Gastrocnemius medialis (tissue), 4 donors: ENCODE measurements around the gene PGLYRP2. TPM values are rescaled to one million over a fixed set of nuclear protein-coding genes. Genes with fewer than 3 reads are reported as not detected.

ENCODE experiments used
- ATAC-seq, 2 donors: fragments of 150-250 bp; one replicate each; pipeline ENCODE4 v1.9.1; 2016
- DNase-seq, 2 donors: peaks; one replicate each; pipeline ENCODE4 v3.0.0-alpha.2; 2019
- H3K27ac ChIP-seq, 4 donors: fragments of 200-600 bp; sonication (generic); 1 replicate in 1 of 4; 2 replicates in 3 of 4; pipeline ENCODE4 v1.5.1; 2016 to 2018; ENCODE audit warnings: mild to moderate bottlenecking in 2 of 4, moderate library complexity in 1 of 4
- H3K27me3 ChIP-seq, 3 donors: fragments of 200-600 bp; sonication (generic) in 2 of 3; 1 replicate in 1 of 3; 2 replicates in 2 of 3; pipeline versions ENCODE4 v1.5.1 to v1.6.0; 2016 to 2019; ENCODE audit warnings: mild to moderate bottlenecking in 1 of 3, moderate library complexity in 1 of 3
- H3K36me3 ChIP-seq, 2 donors: fragments of 200-600 bp; sonication (generic) in 1 of 2; one replicate each; pipeline ENCODE4 v1.5.1; 2017 to 2018
- H3K4me1 ChIP-seq, 2 donors: fragments of 200-600 bp; sonication (generic) in 1 of 2; one replicate each; pipeline ENCODE4 v1.5.1; 2016 to 2017; ENCODE audit warnings: mild to moderate bottlenecking in 2 of 2
- H3K4me3 ChIP-seq, 4 donors: fragments of 200-600 bp; sonication (generic) in 3 of 4; 1 replicate in 1 of 4; 2 replicates in 3 of 4; pipeline ENCODE4 v1.5.1; 2016 to 2019; ENCODE audit warnings: mild to moderate bottlenecking in 2 of 4
- H3K9me3 ChIP-seq, 3 donors: fragments of 200-600 bp; sonication (generic) in 2 of 3; 1 replicate in 1 of 3; 2 replicates in 2 of 3; pipeline ENCODE4 v1.5.1; 2016 to 2019
- CTCF ChIP-seq, 5 experiments: fragments of 450-650 bp in 3 of 5; fragments of 200-600 bp in 2 of 5; sonication (generic) in 2 of 5; IDR thresholded peaks in 4 of 5; conservative IDR thresholded peaks in 1 of 5; 1 replicate in 4 of 5; 2 replicates in 1 of 5; pipeline ENCODE4 v1.5.1; 2016 to 2019; ENCODE audit warnings: antibody characterized with exemption in 5 of 5, mild to moderate bottlenecking in 3 of 5, moderate library complexity in 3 of 5
- POLR2A ChIP-seq, 2 donors: fragments of 450-650 bp; IDR thresholded peaks; one replicate each; pipeline ENCODE4 v1.6.1; 2017; ENCODE audit warnings: antibody characterized with exemption in 2 of 2, mild to moderate bottlenecking in 2 of 2, moderate library complexity in 2 of 2
- in situ Hi-C, 4 donors: fragments of 200-750 bp; cut with MboI; loops; one replicate each; pipeline versions ENCODE4 v1.15.0 to v1.8.0; 2017; ENCODE audit warnings: low sequenced_read_pairs in 4 of 4
- intact Hi-C: fragments of 100-400 bp; cut with DNase I; formaldehyde crosslinking; loops from one replicate; pipeline ENCODE4 v1.15.1; 2023; ENCODE audit warnings: low total_unique reads
- total RNA-seq, 4 donors: library from RNA; depleted of rRNA; stranded (reverse); fragments of >200 nt; gene quantifications; one replicate each; pipeline versions ENCODE4 v1.1.0 to v1.2.3, GENCODE V29; 2016

Gene PGLYRP2
- total RNA-seq, 4 donors from 2014 or later = not detected

GRCh38 chr19:15469513-15470297 lies 9.6 kb downstream of the PGLYRP2 start:
- TF ChIP-seq POLR2A (IDR thresholded peaks at IDR 0.05) (no peak), CTCF (IDR thresholded peaks at IDR 0.05 in 4 of 5, conservative IDR thresholded peaks at IDR 0.05 in 1 of 5) (no peak)
- in situ Hi-C loops (loop anchor here in 3 of 4 donors (10.0 to 25.0 kb wide), 2 partner anchors 85 to 93 kb away; no protein-coding TSS in a partner anchor), intact Hi-C loops (no loop called here)
- no peaks in the 10 kb centered on the region for H3K9me3 ChIP-seq
- peak overlapping the region in 3 of 4 donors; percentile 33 to 42 (median 40) for H3K4me3 ChIP-seq
- no peaks in the 10 kb centered on the region for H3K4me1 ChIP-seq
- peak in 1 of 2 donors; percentile 33 for ATAC-seq
- peaks cover 32 to 38% (median 36%) of the 10 kb centered on the region in 3 donors for H3K27me3 ChIP-seq
- no peak for DNase-seq
- H3K36me3 ChIP-seq = no peaks in the 10 kb centered on the region
- no peak overlapping the region for H3K27ac ChIP-seq

- in situ Hi-C loops (loop anchor here in 2 of 4 donors (10.0 to 25.0 kb wide), 2 partner anchors 86 to 93 kb away; no protein-coding TSS in a partner anchor), intact Hi-C loops (no loop called here)
- Histone ChIP-seq H3K36me3 (no peaks in the 10 kb centered on the region), H3K4me3 (no peak overlapping the region), H3K9me3 (no peaks in the 10 kb centered on the region), H3K27ac (no peak overlapping the region), H3K4me1 (no peaks in the 10 kb centered on the region), H3K27me3 (peaks cover 35 to 44% (median 38%) of the 10 kb centered on the region in 3 donors)
- DNase-seq (no peak), ATAC-seq (no peak)
- TF ChIP-seq CTCF (IDR thresholded peaks at IDR 0.05 in 4 of 5, conservative IDR thresholded peaks at IDR 0.05 in 1 of 5) (no peak), POLR2A (IDR thresholded peaks at IDR 0.05) (no peak)
Observed at GRCh38 chr19:15468675-15469512, 10.4 kb downstream of the PGLYRP2 start.

- Histone ChIP-seq H3K27ac (no peak overlapping the region), H3K36me3 (no peaks in the 10 kb centered on the region), H3K4me1 (no peaks in the 10 kb centered on the region), H3K4me3 (no peak overlapping the region), H3K9me3 (no peaks in the 10 kb centered on the region), H3K27me3 (peaks cover 38 to 45% (median 40%) of the 10 kb centered on the region in 3 donors)
- no peak for TF ChIP-seq CTCF (IDR thresholded peaks at IDR 0.05 in 4 of 5, conservative IDR thresholded peaks at IDR 0.05 in 1 of 5)
- no peak for TF ChIP-seq POLR2A (IDR thresholded peaks at IDR 0.05)
- intact Hi-C loops (no loop called here), in situ Hi-C loops (loop anchor here in 2 of 4 donors (10.0 to 25.0 kb wide), 2 partner anchors 87 to 95 kb away; no protein-coding TSS in a partner anchor)
- ATAC-seq (no peak), DNase-seq (no peak)
Observed at GRCh38 chr19:15467734-15468214, 11.5 kb downstream of the PGLYRP2 start.

- no peak overlapping the region for H3K4me3 ChIP-seq
- intact Hi-C loops (no loop called here), in situ Hi-C loops (loop anchor here in 2 of 4 donors (10.0 to 25.0 kb wide), 2 partner anchors 88 to 95 kb away; no protein-coding TSS in a partner anchor)
- TF ChIP-seq CTCF (IDR thresholded peaks at IDR 0.05 in 4 of 5, conservative IDR thresholded peaks at IDR 0.05 in 1 of 5) (no peak), POLR2A (IDR thresholded peaks at IDR 0.05) (no peak)
- no peaks in the 10 kb centered on the region for H3K9me3 ChIP-seq
- DNase-seq (no peak), ATAC-seq (no peak)
- H3K4me1 ChIP-seq = no peaks in the 10 kb centered on the region
- H3K27ac ChIP-seq = no peak overlapping the region
- no peaks in the 10 kb centered on the region for H3K36me3 ChIP-seq
- peaks cover 33 to 41% (median 39%) of the 10 kb centered on the region in 3 donors for H3K27me3 ChIP-seq
Observed at GRCh38 chr19:15466851-15467733, 12.2 kb downstream of the PGLYRP2 start.
